Right renal pelvis (tissue), 4 donors: Measurements from ENCODE around the gene NMU. TPM values are rescaled to one million over a fixed set of nuclear protein-coding genes. Genes with fewer than 3 reads are reported as not detected.
"Not testable (repeated sequence)": the region's sequence is repeated elsewhere in the genome, so short reads cannot be mapped to it uniquely, and the experiment has no call there.

Experiments
- DNase-seq, 4 donors: peaks; one replicate each; pipeline ENCODE4 v3.0.0-alpha.2; 2013; ENCODE audit warnings: low read depth in 4 of 4, low spot score in 3 of 4, missing footprints in 1 of 4
- polyA plus RNA-seq, 4 donors: library from polyadenylated mRNA; unstranded; fragments of 120-200 nt; gene quantifications; one replicate each; pipeline ENCODE4 v1.2.1, GENCODE V29; 2013; ENCODE audit not compliant: insufficient read length in 4 of 4

The NMU gene
- 10 to 100 TPM in 3 of 4 donors, 1 to 10 TPM in 1; 8.1 to 12.5 (median 11.2) TPM for polyA plus RNA-seq

GRCh38 chr4:55635741-55636655, at the start of gene NMU:
Gene NMU, minus strand, starts transcription at chr4:55636298. Its CDS starts 106 bp downstream, at chr4:55636192.
- no peak for DNase-seq

- DNase-seq: no peak
Observed at GRCh38 chr4:55684276-55684675, 48.2 kb upstream of the NMU start.

GRCh38 chr4:55682797-55683196, 46.7 kb upstream of the NMU start:
- not testable (repeated sequence) for DNase-seq

- no peak for DNase-seq
Observed at GRCh38 chr4:55682295-55682694, 46.2 kb upstream of the NMU start.

- no peak for DNase-seq
Observed at GRCh38 chr4:55681430-55681829, 45.3 kb upstream of the NMU start.

GRCh38 chr4:55675196-55675793, 39.2 kb upstream of the NMU start:
- no peak for DNase-seq

GRCh38 chr4:55673424-55673823, 37.3 kb upstream of the NMU start:
- no peak for DNase-seq

GRCh38 chr4:55671667-55672066, 35.6 kb upstream of the NMU start:
- no peak for DNase-seq

- DNase-seq: no peak
Observed at GRCh38 chr4:55670695-55671094, 34.6 kb upstream of the NMU start.

- no peak for DNase-seq
Observed at GRCh38 chr4:55668449-55668848, 32.4 kb upstream of the NMU start.

- no peak for DNase-seq
Observed at GRCh38 chr4:55666535-55666934, 30.4 kb upstream of the NMU start.

- DNase-seq: no peak
Observed at GRCh38 chr4:55663145-55663544, 27.0 kb upstream of the NMU start.

GRCh38 chr4:55661398-55662056, 25.4 kb upstream of the NMU start:
- DNase-seq: no peak

GRCh38 chr4:55658657-55659056, 22.6 kb upstream of the NMU start:
- DNase-seq: no peak

- no peak for DNase-seq
Observed at GRCh38 chr4:55654131-55654530, 18.0 kb upstream of the NMU start.

GRCh38 chr4:55650483-55650882, 14.4 kb upstream of the NMU start:
- no peak for DNase-seq

GRCh38 chr4:55637272-55637820, 1.2 kb upstream of the NMU start:
- no peak for DNase-seq

- no peak for DNase-seq
Observed at GRCh38 chr4:55636656-55636999, 530 bp upstream of the NMU start.

- no peak for DNase-seq
Observed at GRCh38 chr4:55635282-55635681, 816 bp downstream of the NMU start.

- no peak for DNase-seq
Observed at GRCh38 chr4:55634417-55635128, 1.5 kb downstream of the NMU start.

GRCh38 chr4:55633903-55634302, 2.2 kb downstream of the NMU start:
- DNase-seq: no peak
